Ovary (tissue), 3 donors: ENCODE results near the gene CSMD2.

Source experiments
- CTCF ChIP-seq, 3 donors: fragments of 450-650 bp in 2 of 3; fragments of 200-600 bp in 1 of 3; IDR thresholded peaks; one replicate each; pipeline versions ENCODE4 v1.5.1 to v1.8.0; 2016 to 2022; ENCODE audit warnings: antibody characterized with exemption in 3 of 3, mild to moderate bottlenecking in 1 of 3
- EP300 ChIP-seq: sonication (generic); formaldehyde crosslinking; IDR thresholded peaks from one replicate; pipeline ENCODE4 v1.6.1; 2017; ENCODE audit warnings: antibody characterized with exemption
- POLR2A ChIP-seq: fragments of 450-650 bp; IDR thresholded peaks from one replicate; pipeline ENCODE4 v1.6.1; 2017; ENCODE audit warnings: antibody characterized with exemption, mild to moderate bottlenecking, moderate library complexity
- donor health status: DM: no; HTN: no; CAD: no.

GRCh38 chr1:33576821-33577599 is 588.0 kb downstream of the CSMD2 start:
- TF ChIP-seq CTCF (IDR thresholded peaks at IDR 0.05) (no peak), POLR2A (no peak), EP300 (no peak)
